ENCODE results near the gene RNF125. TPM values are rescaled to one million over a fixed set of nuclear protein-coding genes. Genes with fewer than 3 reads are reported as not detected.

Gene RNF125
- total RNA-seq, 2 donors from 2014 or later: 1.2 to 2.6 TPM

- no peaks in the 10 kb centered on the region for H3K4me1 ChIP-seq (replicated peaks)
- 64% methylated on average over 5 of the region's 5 CpGs for WGBS
- H3K27me3 ChIP-seq (replicated peaks; ENCODE audit: insufficient read depth): no peaks in the 10 kb centered on the region
- intact Hi-C loops (cut with DNase I): no loop called here
- H3K4me3 ChIP-seq: no peak overlapping the region
- no peaks in the 10 kb centered on the region for H3K9me3 ChIP-seq
- H3K36me3 ChIP-seq: peaks cover 0 to 4% of the 10 kb centered on the region in 2 donors
- DNase-seq (ENCODE audit: low spot score): no peak
- no peak overlapping the region for H3K27ac ChIP-seq
- TF ChIP-seq CTCF (IDR thresholded peaks at IDR 0.05) (no peak), POLR2AphosphoS5 (IDR thresholded peaks at IDR 0.05) (peak; percentile 42)
Measured at GRCh38 chr18:32122039-32122438, 103.4 kb downstream of the RNF125 start.

Other genes with a start within 250 kb of the RNF125 start
- gene TRAPPC8, start 75.7 kb upstream of the RNF125 start, total RNA-seq: 10 to 100 TPM; 27.0 to 45.4 TPM
- gene RNF138, start 73.0 kb downstream of the RNF125 start, total RNA-seq: 10 to 100 TPM; 25.4 to 72.9 TPM
- under 1 TPM in 1 of 2 donors, not detected in 1; 0.34 TPM for gene MEP1B, start 171.2 kb downstream of the RNF125 start, total RNA-seq

All from prostate gland (tissue), 2 donors.